Measurements from ENCODE around the gene CCDC88A.

- TF ChIP-seq CTCF (IDR thresholded peaks at IDR 0.05) (no peak), POLR2AphosphoS5 (IDR thresholded peaks at IDR 0.05) (no peak)
Observed at GRCh38 chr2:55364189-55365055, 55.2 kb downstream of the CCDC88A start.

Measured in breast epithelium (tissue), 3 donors.